WI38 (cell line): ENCODE measurements around the gene SPI1.
A peak's percentile ranks its signal among the peaks of the same experiment; 100 is the strongest.

ENCODE experiments used
- H3K4me3 ChIP-seq: 2 replicates; pipeline ENCODE4 v1.5.1; 2011; ENCODE audit warnings: low read depth, mild to moderate bottlenecking, control low read depth, low read length
- TF ChIP-seq, protein P1 (sequence below): IDR thresholded peaks from 2 replicates; pipeline ENCODE4 v1.5.1; 2012; ENCODE audit warnings: low read depth, mild to moderate bottlenecking, control low read depth, low read length

SPI1 gene

DNA sequence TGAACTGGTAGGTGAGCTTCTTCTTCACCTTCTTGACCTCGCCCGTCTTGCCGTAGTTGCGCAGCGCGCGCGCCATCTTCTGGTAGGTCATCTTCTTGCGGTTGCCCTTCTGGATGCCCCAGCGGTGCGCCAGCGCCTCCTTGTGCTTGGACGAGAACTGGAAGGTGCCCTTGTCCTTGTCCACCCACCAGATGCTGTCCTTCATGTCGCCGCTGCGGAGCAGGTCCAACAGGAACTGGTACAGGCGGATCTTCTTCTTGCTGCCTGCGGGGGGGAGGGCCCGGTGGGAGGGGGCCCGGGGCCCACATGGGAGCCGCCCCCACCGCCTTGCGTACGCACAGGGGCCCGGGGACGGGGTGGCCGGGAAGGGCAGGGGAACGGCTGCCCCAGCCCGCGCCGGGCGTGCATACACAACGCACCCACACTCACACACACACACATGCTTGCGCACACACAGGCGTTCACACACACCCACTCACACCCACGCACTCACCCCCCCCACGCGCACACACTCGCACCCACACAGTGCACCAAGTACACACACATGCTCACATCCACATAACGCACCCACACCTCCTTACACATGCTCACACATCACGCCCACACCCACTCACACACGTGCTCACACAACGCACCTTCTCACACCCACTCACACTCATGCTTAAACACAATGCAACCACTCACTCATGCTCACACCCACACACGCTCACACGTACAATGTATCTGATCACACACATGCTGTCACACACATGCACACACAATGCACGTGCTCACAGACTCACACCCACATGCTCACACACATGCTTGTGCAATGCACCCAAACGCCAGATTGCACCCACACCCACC is 22.8 kb downstream of the SPI1 start:
- no peak overlapping the region for H3K4me3 ChIP-seq
- TF ChIP-seq, protein P1, sequence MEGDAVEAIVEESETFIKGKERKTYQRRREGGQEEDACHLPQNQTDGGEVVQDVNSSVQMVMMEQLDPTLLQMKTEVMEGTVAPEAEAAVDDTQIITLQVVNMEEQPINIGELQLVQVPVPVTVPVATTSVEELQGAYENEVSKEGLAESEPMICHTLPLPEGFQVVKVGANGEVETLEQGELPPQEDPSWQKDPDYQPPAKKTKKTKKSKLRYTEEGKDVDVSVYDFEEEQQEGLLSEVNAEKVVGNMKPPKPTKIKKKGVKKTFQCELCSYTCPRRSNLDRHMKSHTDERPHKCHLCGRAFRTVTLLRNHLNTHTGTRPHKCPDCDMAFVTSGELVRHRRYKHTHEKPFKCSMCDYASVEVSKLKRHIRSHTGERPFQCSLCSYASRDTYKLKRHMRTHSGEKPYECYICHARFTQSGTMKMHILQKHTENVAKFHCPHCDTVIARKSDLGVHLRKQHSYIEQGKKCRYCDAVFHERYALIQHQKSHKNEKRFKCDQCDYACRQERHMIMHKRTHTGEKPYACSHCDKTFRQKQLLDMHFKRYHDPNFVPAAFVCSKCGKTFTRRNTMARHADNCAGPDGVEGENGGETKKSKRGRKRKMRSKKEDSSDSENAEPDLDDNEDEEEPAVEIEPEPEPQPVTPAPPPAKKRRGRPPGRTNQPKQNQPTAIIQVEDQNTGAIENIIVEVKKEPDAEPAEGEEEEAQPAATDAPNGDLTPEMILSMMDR: peak; percentile 91

DNA sequence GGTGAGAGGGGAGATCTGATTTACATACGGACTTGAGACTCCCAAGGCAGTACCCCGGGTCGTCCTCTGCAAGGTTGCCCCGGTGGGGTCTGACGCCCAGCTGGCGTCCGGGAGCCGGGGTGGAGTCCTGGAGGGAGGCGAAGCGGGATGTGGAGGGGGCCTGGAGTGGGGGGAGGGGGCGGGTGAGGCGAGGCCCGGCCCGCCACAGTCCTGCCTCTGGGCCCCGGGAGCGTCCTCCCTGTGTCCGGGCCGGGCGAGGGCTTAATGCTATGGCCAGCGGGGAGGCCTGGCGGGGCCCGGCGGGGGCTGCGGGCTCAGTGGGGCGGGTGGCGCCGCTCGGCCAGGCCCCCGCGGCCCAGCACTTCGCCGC is 23.4 kb downstream of the SPI1 start:
- no peak overlapping the region for H3K4me3 ChIP-seq

DNA sequence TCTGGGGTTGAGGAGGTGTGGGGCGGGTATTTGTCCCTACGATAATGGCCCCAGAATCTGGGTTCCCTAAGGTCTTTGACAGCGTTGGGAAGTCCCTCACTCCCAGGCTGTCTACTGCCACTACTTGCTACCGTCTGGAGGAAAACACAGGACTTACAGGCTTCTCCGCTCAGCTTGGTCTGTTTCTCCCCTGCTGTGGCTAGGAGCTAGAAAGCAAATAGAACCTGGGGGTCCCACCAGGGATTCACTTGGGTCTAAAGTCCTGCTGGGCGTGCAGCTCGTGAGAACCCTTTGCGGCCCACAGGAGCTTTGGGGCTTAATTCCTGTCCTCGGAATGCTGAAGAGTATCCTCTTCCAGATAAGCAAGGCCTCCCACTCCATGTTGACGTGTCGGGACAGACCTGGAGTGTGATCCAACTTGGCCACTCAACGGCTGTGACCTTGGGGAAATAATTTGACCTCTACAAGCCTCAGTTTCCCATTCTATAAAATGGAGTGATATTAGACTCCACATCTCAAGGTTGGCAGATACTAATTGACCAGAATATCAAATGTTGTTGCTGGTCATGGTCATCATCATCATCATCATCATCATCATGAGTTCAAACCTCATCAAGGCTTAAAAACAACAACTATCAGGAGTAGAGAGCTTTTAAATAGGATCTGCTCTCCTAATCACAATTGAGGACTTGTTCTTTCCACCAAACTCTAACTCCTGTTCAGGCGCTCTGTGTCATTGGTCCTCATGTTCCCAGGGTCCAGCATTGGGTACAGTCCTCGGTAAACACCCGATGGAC is 24.2 kb downstream of the SPI1 start:
- H3K4me3 ChIP-seq: no peak overlapping the region
- TF ChIP-seq, protein P1: no peak

More for the DNA sequence above, 23.4 kb downstream of the SPI1 start:
- TF ChIP-seq, protein P1: no peak

DNA sequence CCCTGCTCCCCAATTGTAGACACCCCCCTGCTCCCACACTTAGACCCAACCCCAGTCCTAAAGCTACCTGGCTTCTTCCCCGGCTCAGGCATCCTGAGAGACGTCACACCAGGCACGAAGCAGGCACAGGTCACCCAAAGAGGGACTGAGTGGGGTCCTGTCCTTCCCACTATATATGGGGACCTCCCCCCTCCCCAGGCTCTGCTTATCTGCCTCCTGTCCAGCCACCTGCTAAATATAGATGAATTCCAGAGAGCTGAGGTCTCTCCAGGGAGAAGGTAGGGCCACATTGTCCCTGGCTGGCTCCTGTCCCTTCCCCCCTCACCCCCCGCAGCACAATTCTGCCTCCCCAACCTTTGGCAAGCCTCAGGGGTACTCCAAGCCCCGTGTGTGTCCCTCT is 25.8 kb downstream of the SPI1 start, which contains the start of gene MYBPC3:
MYBPC3 (minus strand) TSS at position 147 of the 400 bp plus-strand sequence; CDS start at position 92, 55 bp downstream.
- TF ChIP-seq, protein P1: no peak

DNA sequence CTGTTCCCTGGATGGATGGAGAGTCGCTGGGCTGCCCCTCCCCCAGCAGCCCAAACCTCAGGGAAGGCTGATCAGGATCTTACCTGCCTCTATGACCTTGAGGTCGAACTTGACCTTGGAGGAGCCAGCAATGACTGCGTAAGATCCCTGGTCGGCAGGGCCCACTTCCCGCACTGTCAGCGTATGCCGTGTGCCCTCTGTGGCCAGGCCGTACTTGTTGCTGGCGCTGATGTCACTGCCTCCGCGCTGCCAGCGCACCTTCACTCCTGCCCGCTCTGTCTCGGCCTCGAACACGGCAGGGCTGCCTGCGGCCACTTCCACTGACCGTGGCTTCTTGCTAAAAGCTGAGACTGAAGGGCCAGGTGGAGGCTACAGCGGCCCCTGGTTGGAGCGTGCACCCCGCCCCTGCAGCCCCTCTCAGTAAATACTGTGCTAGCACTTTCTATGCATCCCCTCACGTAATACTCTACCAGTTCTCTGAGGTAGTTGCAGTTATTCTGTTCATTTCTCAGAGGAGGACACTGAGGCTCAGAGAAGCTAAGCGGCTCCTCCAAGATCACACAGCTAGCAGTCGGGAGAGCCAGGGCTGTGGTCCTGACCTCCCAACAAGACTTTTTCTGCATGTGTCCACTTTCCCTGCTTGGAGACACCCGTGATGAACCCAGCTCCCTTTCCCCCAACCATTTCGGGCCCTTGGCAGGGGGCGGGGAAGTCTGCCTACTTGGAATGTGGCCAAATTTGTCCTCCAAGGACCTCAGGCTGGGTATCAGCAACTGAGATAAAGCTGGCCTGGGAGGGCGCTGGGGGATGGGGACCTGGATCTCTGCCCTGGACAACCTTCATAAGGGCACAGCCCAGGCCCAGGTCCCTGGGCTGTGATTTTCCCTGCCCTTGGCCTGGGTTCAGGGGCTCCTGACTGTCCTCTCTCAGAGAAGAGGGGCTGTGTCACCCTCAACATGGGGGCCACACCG is 26.9 kb downstream of the SPI1 start:
- TF ChIP-seq, protein P1: no peak
- H3K4me3 ChIP-seq: no peak overlapping the region

More for the DNA sequence above, 25.8 kb downstream of the SPI1 start, which contains the start of gene MYBPC3:
- H3K4me3 ChIP-seq: no peak within 1 kb of the TSS

DNA sequence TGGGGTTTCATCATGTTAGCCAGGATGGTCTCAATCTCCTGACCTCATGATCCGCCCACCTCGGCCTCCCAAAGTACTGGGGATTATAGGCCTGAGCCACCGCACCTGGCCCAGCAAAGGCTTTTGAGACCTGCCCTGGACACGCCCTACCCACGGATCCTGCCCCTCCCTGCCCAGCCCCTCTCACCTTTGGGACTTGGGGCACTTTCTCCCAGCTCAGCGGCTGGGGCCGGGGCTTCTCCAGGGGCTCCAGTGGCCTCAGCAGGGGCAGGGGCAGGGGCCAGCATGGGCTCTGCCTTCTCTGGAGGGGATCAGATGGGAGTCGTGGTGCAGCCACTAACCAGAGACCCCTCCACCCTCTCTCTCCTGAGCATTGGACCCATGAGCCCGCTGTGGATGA is 28.0 kb downstream of the SPI1 start:
- TF ChIP-seq, protein P1: no peak
- H3K4me3 ChIP-seq: no peak overlapping the region
